H1 (cell line): ENCODE data around the gene ERN2. TPM values are rescaled to one million over a fixed set of nuclear protein-coding genes. Genes with fewer than 3 reads are reported as not detected.

ENCODE experiments used
- CTCF ChIA-PET: fragments of 300-600 bp; sonication (Branson Sonifier 250); formaldehyde crosslinking; loops from one replicate; lab custom pipeline; 2021; ENCODE audit not compliant: partially characterized antibody; lab: Charles Lee
- POLR2A ChIA-PET: fragments of 300-600 bp; sonication (Branson Sonifier 250); formaldehyde crosslinking; loops from one replicate; lab custom pipeline; 2021; ENCODE audit warnings: inconsistent platforms; ENCODE audit not compliant: partially characterized antibody; lab: Charles Lee
- DNase-seq, 2 experiments: peaks; one replicate each; pipeline versions ENCODE4 v3.0.0 to v3.0.0-alpha.2; 2010 to 2022; ENCODE audit warnings: low spot score in 2 of 2, low read depth in 1 of 2, mixed read lengths in 1 of 2
- FAIRE-seq: peaks from 2 replicates; lab custom pipeline; 2011; peaks lifted over from hg19 to GRCh38; lab: Jason Lieb, UNC
- H2AFZ ChIP-seq: 2 replicates; pipeline ENCODE4 v1.8.1; 2012; ENCODE audit warnings: low read length, inconsistent platforms
- H2AK5ac ChIP-seq: 2 replicates; pipeline ENCODE4 v1.6.1; 2013; ENCODE audit warnings: low read depth, low read length
- H2BK120ac ChIP-seq: replicated peaks from 2 replicates; pipeline ENCODE3; 2013; ENCODE audit warnings: low read depth, low read length, inconsistent platforms
- H2BK12ac ChIP-seq: 2 replicates; pipeline ENCODE4 v1.6.1; 2013; ENCODE audit warnings: low read depth, low read length
- H2BK15ac ChIP-seq: 2 replicates; pipeline ENCODE4 v1.6.1; 2013; ENCODE audit warnings: low read length
- H2BK20ac ChIP-seq: 2 replicates; pipeline ENCODE4 v1.6.1; 2013; ENCODE audit warnings: low read length
- H2BK5ac ChIP-seq: 2 replicates; pipeline ENCODE4 v1.6.1; 2013; ENCODE audit warnings: low read depth, low read length
- H3K14ac ChIP-seq: 2 replicates; pipeline ENCODE4 v1.6.1; 2013; ENCODE audit warnings: inconsistent platforms; ENCODE audit not compliant: insufficient read length
- H3K18ac ChIP-seq: 2 replicates; pipeline ENCODE4 v1.6.1; 2013; ENCODE audit warnings: low read length; ENCODE audit errors: extremely low read depth
- H3K23ac ChIP-seq: 2 replicates; pipeline ENCODE4 v1.6.1; 2013; ENCODE audit warnings: inconsistent platforms; ENCODE audit not compliant: insufficient read length
- H3K23me2 ChIP-seq: 2 replicates; pipeline ENCODE4 v1.6.1; 2013; ENCODE audit warnings: low read depth, low read length
- H3K27ac ChIP-seq: 2 replicates; pipeline ENCODE4 v1.6.1; 2011; ENCODE audit warnings: low read depth, low read length, inconsistent platforms
- H3K27me3 ChIP-seq, 4 experiments: replicated peaks in 1 of 4; 1 replicate in 1 of 4; 2 replicates in 3 of 4; pipeline versions ENCODE4 v1.6.1 to v1.8.1; 2011 to 2013; ENCODE audit warnings: low read length in 3 of 4, mild to moderate bottlenecking in 3 of 4, inconsistent platforms in 2 of 4, mixed read lengths in 2 of 4, moderate library complexity in 1 of 4; ENCODE audit not compliant: control insufficient read depth in 3 of 4, insufficient read depth in 3 of 4; ENCODE audit errors: extremely low read depth in 1 of 4
- H3K36me3 ChIP-seq, 4 experiments: 2 replicates each; pipeline versions ENCODE4 v1.6.1 to v1.8.1; 2011 to 2013; ENCODE audit warnings: mild to moderate bottlenecking in 4 of 4, low read length in 3 of 4, moderate library complexity in 2 of 4, control low read depth in 1 of 4, inconsistent platforms in 1 of 4; ENCODE audit not compliant: insufficient read depth in 4 of 4, control insufficient read depth in 2 of 4
- H3K4ac ChIP-seq: replicated peaks from 2 replicates; pipeline ENCODE3; 2013; ENCODE audit warnings: low read length, low read depth, mixed read lengths, inconsistent platforms; ENCODE audit not compliant: insufficient read length
- H3K4me1 ChIP-seq, 4 experiments: replicated peaks in 1 of 4; 1 replicate in 1 of 4; 2 replicates in 3 of 4; pipeline versions ENCODE4 v1.6.1 to v1.8.1; 2011 to 2013; ENCODE audit warnings: low read length in 3 of 4, inconsistent platforms in 2 of 4, mixed read lengths in 1 of 4; ENCODE audit not compliant: insufficient read depth in 4 of 4, control insufficient read depth in 3 of 4
- H3K4me2 ChIP-seq, 2 experiments: 2 replicates each; pipeline versions ENCODE4 v1.6.1 to v1.8.1; 2011 to 2013; ENCODE audit warnings: low read depth in 2 of 2, low read length in 2 of 2, control low read depth in 1 of 2, inconsistent platforms in 1 of 2, mild to moderate bottlenecking in 1 of 2; ENCODE audit not compliant: insufficient read depth in 1 of 2
- H3K4me3 ChIP-seq, 4 experiments: fragments of 200-600, 300-600 bp in 1 of 4; sonication (generic), shearing (Covaris generic), sonication (Bioruptor Twin) in 1 of 4; 2 replicates each; pipeline versions ENCODE4 v1.5.1 to v1.8.1; 2011 to 2016; ENCODE audit warnings: low read length in 4 of 4, low read depth in 3 of 4, control low read depth in 2 of 4, inconsistent platforms in 2 of 4, mild to moderate bottlenecking in 2 of 4, mixed read lengths in 1 of 4, moderate library complexity in 1 of 4; ENCODE audit not compliant: insufficient read depth in 2 of 4; ENCODE audit errors: extremely low read depth in 1 of 4
- H3K56ac ChIP-seq: replicated peaks from 2 replicates; pipeline ENCODE3; 2013; ENCODE audit warnings: low read depth, mild to moderate bottlenecking, mixed read lengths, low read length, inconsistent platforms; ENCODE audit not compliant: insufficient read length
- H3K79me1 ChIP-seq: 2 replicates; pipeline ENCODE4 v1.6.1; 2013; ENCODE audit warnings: low read depth, low read length, control low read depth
- H3K79me2 ChIP-seq, 2 experiments: 2 replicates each; pipeline versions ENCODE4 v1.6.1 to v1.8.1; 2012 to 2013; ENCODE audit warnings: low read length in 2 of 2, mild to moderate bottlenecking in 2 of 2, inconsistent platforms in 1 of 2; ENCODE audit not compliant: insufficient read depth in 2 of 2, control insufficient read depth in 1 of 2
- H3K9ac ChIP-seq, 4 experiments: replicated peaks in 1 of 4; 1 replicate in 1 of 4; 2 replicates in 3 of 4; pipeline versions ENCODE4 v1.6.1 to v1.8.1; 2011 to 2013; ENCODE audit warnings: low read depth in 3 of 4, low read length in 3 of 4, control low read depth in 2 of 4, mild to moderate bottlenecking in 2 of 4, moderate library complexity in 2 of 4, inconsistent platforms in 1 of 4; ENCODE audit errors: extremely low read depth in 1 of 4
- H3K9me3 ChIP-seq, 2 experiments: 2 replicates each; pipeline versions ENCODE4 v1.6.1 to v1.8.1; 2012 to 2013; ENCODE audit warnings: mild to moderate bottlenecking in 2 of 2, moderate library complexity in 2 of 2, control low read depth in 1 of 2, inconsistent platforms in 1 of 2, low read depth in 1 of 2, low read length in 1 of 2, mixed read lengths in 1 of 2; ENCODE audit not compliant: insufficient read depth in 2 of 2
- H4K20me1 ChIP-seq, 2 experiments: replicated peaks in 1 of 2; 2 replicates each; pipeline versions ENCODE3 to v1.8.1; 2011 to 2013; ENCODE audit warnings: inconsistent platforms in 2 of 2, low read length in 2 of 2, mild to moderate bottlenecking in 1 of 2; ENCODE audit not compliant: insufficient read depth in 2 of 2, control insufficient read depth in 1 of 2
- H4K5ac ChIP-seq: 2 replicates; pipeline ENCODE4 v1.6.1; 2013; ENCODE audit warnings: low read length, low read depth, mixed read lengths, inconsistent platforms; ENCODE audit not compliant: insufficient read length
- H4K8ac ChIP-seq: 2 replicates; pipeline ENCODE4 v1.8.0; 2013; ENCODE audit warnings: mild to moderate bottlenecking, moderate library complexity, low read length, inconsistent platforms; ENCODE audit not compliant: insufficient read depth; ENCODE audit errors: extremely low read depth
- H4K91ac ChIP-seq: replicated peaks from 2 replicates; pipeline ENCODE3; 2013; ENCODE audit warnings: low read length, mixed read lengths, inconsistent platforms; ENCODE audit not compliant: insufficient read length
- BCL11A ChIP-seq, 2 experiments: IDR thresholded peaks; one replicate each; pipeline ENCODE4 v1.6.1; 2011; ENCODE audit warnings: low read depth in 2 of 2, low read length in 2 of 2, mild to moderate bottlenecking in 2 of 2
- BRCA1 ChIP-seq: IDR thresholded peaks from 2 replicates; pipeline ENCODE4 v1.6.1; 2012; ENCODE audit warnings: low read depth, low read length, improper control_type of control experiment
- CTBP2 ChIP-seq: IDR thresholded peaks from 2 replicates; pipeline ENCODE4 v1.7.0; 2011; ENCODE audit warnings: borderline replicate concordance, mild to moderate bottlenecking, moderate library complexity, mixed read lengths, low read length; ENCODE audit not compliant: insufficient read depth, insufficient read length
- WGBS, 2 experiments: shearing (Covaris generic) in 1 of 2; methylation state at CpG; one replicate each; pipeline versions ENCODE4 v1.1.6 to v1.1.7; 2013 to 2015; ENCODE audit warnings: low lambda C conversion rate in 2 of 2, mixed read lengths in 2 of 2, inconsistent platforms in 1 of 2, low coverage in 1 of 2, missing lambda C conversion rate in 1 of 2; ENCODE audit not compliant: insufficient replicate concordance in 2 of 2, insufficient coverage in 1 of 2, insufficient read length in 1 of 2; ENCODE audit errors: extremely low coverage in 1 of 2, missing lambda C conversion rate in 1 of 2; 5-methylcytosine and 5-hydroxymethylcytosine counted together
- polyA plus RNA-seq, 7 experiments: library from polyadenylated mRNA; depleted of rRNA in 3 of 7; stranded (reverse) in 5 of 7; unstranded in 2 of 7; fragments of >200 nt in 5 of 7; fragments of 200-250 nt in 2 of 7; gene quantifications; 1 replicate in 5 of 7; 2 replicates in 1 of 7; 4 replicates in 1 of 7; pipeline versions ENCODE4 v1.2.1 to v1.2.3, GENCODE V29; 2011 to 2013; ENCODE audit warnings: missing spikeins in 2 of 7, mixed read lengths in 2 of 7
- total RNA-seq: library from RNA; stranded (reverse); fragmentation: NEBNext Ultra II Directional; extraction: Animal tissue kit (Norgen Biotek cat#: 25700); gene quantifications from 2 replicates; pipeline ENCODE4 v1.2.1, GENCODE V29; 2021

The ERN2 gene
- total and polyA plus RNA-seq, 2 of the 8 experiments (the other 6 are each of a cell fraction or from before 2014, with no cell fraction given) = 2.4 to 4.4 TPM

GRCh38 chr16:23650674-23651416 lies 62.2 kb downstream of the ERN2 start:
- CTCF ChIA-PET = interaction anchor here (1.4 kb wide), 1 partner anchor 54 kb away, joined by 4 read pairs; the partner anchor contains the start of gene NDUFAB1
- DNase-seq = no peak
- H4K5ac ChIP-seq = no peak overlapping the region
- 89% methylated on average over 4 of the region's 4 CpGs; no CpG with 5 or more reads in 1 of the 2 experiments for WGBS, 2 experiments
- H3K14ac ChIP-seq = no peak overlapping the region
- H2AK5ac ChIP-seq = no peak overlapping the region
- no peak overlapping the region for H2BK12ac ChIP-seq
- no peaks in the 10 kb centered on the region for H3K27me3 ChIP-seq
- H3K23me2 ChIP-seq = no peaks in the 10 kb centered on the region
- no peak overlapping the region for H2BK20ac ChIP-seq
- no peak overlapping the region for H3K27ac ChIP-seq
- H3K4ac ChIP-seq = no peak overlapping the region
- H2BK15ac ChIP-seq = no peak overlapping the region
- H3K36me3 ChIP-seq = peaks cover 0 to 9% (median 2%) of the 10 kb centered on the region in 4 experiments; a peak in 4 of 8 replicates
- no peak overlapping the region for H4K91ac ChIP-seq
- no peak overlapping the region for H3K56ac ChIP-seq
- H3K9ac ChIP-seq = no peak overlapping the region
- no peak overlapping the region for H2AFZ ChIP-seq
- H3K4me3 ChIP-seq = no peak overlapping the region
- no peak overlapping the region for H3K4me2 ChIP-seq
- no peak for TF ChIP-seq BRCA1
- no peak for TF ChIP-seq CTBP2
- TF ChIP-seq BCL11A (IDR thresholded peaks at IDR 0.05; ENCODE audit: low read depth in 2 of 2, low read length in 2 of 2) = no peak
- H3K9me3 ChIP-seq = no peaks in the 10 kb centered on the region
- H2BK120ac ChIP-seq = no peak overlapping the region
- no peak overlapping the region for H4K8ac ChIP-seq
- H3K79me2 ChIP-seq = peaks cover 0 to 41% of the 10 kb centered on the region in 2 experiments; a peak in 2 of 4 replicates
- no peaks in the 10 kb centered on the region for H3K4me1 ChIP-seq
- H3K79me1 ChIP-seq = no peaks in the 10 kb centered on the region
- peaks cover 0 to 5% of the 10 kb centered on the region in 2 experiments for H4K20me1 ChIP-seq
- no peak overlapping the region for H3K18ac ChIP-seq
- H2BK5ac ChIP-seq = no peak overlapping the region
- POLR2A ChIA-PET = interaction anchor here (0.8 to 2.1 kb wide), 4 partner anchors 10 to 93 kb away, joined by 3 to 6 read pairs (median 3); partner anchors contain the start of genes DCTN5, PALB2 and UBFD1
- no peak for FAIRE-seq
- H3K23ac ChIP-seq = no peak overlapping the region
